Suprapubic skin (tissue), 4 donors: ENCODE results near the gene ZYG11A. TPM values are rescaled to one million over a fixed set of nuclear protein-coding genes. Genes with fewer than 3 reads are reported as not detected.

Experiments
- DNase-seq, 2 donors: peaks; one replicate each; pipeline ENCODE4 v3.0.0-alpha.2; 2019; ENCODE audit warnings: low spot score in 2 of 2
- H3K27ac ChIP-seq: fragments of 200-600 bp; sonication (generic); one replicate; pipeline ENCODE4 v1.5.1; 2019
- H3K27me3 ChIP-seq: fragments of 200-600 bp; sonication (generic); one replicate; pipeline ENCODE4 v1.5.1; 2019
- H3K36me3 ChIP-seq: fragments of 200-600 bp; sonication (generic); one replicate; pipeline ENCODE4 v1.5.1; 2019
- H3K4me1 ChIP-seq: fragments of 200-600 bp; sonication (generic); one replicate; pipeline ENCODE4 v1.5.1; 2019
- H3K4me3 ChIP-seq: fragments of 200-600 bp; sonication (generic); one replicate; pipeline ENCODE4 v1.5.1; 2019; ENCODE audit warnings: mild to moderate bottlenecking
- H3K9me3 ChIP-seq: fragments of 200-600 bp; sonication (generic); one replicate; pipeline ENCODE4 v1.5.1; 2019
- EP300 ChIP-seq: sonication (generic); formaldehyde crosslinking; IDR thresholded peaks from one replicate; pipeline ENCODE4 v1.6.1; 2017; ENCODE audit warnings: antibody characterized with exemption
- POLR2A ChIP-seq, 2 donors: fragments of 450-650 bp; IDR thresholded peaks; one replicate each; pipeline ENCODE4 v1.6.1; 2017; ENCODE audit warnings: antibody characterized with exemption in 2 of 2, mild to moderate bottlenecking in 2 of 2, moderate library complexity in 2 of 2
- POLR2AphosphoS5 ChIP-seq, 3 donors: sonication (generic); formaldehyde crosslinking; IDR thresholded peaks; one replicate each; pipeline ENCODE4 v1.6.1; 2017; ENCODE audit warnings: antibody characterized with exemption in 3 of 3
- WGBS: methylation state at CpG from one replicate; pipeline ENCODE4 v1.1.5; 2018; 5-methylcytosine and 5-hydroxymethylcytosine counted together
- total RNA-seq, 4 donors: library from RNA; depleted of rRNA; stranded (reverse); fragments of >200 nt; gene quantifications; one replicate each; pipeline ENCODE4 v1.1.0, GENCODE V29; 2016
- TF ChIP-seq, protein P1 (sequence below), 2 donors: fragments of 200-600 bp in 1 of 2; fragments of 450-650 bp in 1 of 2; sonication (generic) in 1 of 2; IDR thresholded peaks; one replicate each; pipeline ENCODE4 v1.5.1; 2016 to 2019; ENCODE audit warnings: antibody characterized with exemption in 2 of 2, mild to moderate bottlenecking in 1 of 2, moderate library complexity in 1 of 2

ZYG11A gene
- total RNA-seq, 4 donors from 2014 or later = 0.26 TPM; not detected in 3

DNA sequence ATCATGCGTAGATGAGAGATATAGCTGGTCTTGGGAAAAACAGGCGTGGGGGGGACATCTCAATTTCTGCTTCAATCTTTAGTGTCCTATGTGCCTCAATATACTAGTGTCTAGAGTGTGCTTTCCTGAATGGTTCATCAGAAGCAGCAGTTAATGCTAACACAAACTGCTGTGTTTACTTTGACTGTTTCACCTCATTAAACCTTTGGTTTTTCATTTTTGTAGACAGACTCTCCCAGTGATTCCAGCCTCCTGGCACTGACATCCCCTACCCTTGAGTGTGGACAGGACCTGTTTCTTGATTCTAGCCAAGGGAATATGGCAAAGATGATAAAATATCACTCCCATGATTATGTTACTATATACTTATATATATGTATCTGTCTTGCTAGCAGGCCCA is 37.6 kb downstream of the ZYG11A start:
- Histone ChIP-seq H3K4me1 (no peaks in the 10 kb centered on the region), H3K9me3 (no peaks in the 10 kb centered on the region), H3K27ac (no peak overlapping the region), H3K27me3 (no peaks in the 10 kb centered on the region), H3K36me3 (no peaks in the 10 kb centered on the region), H3K4me3 (no peak overlapping the region)
- 94% methylated on average over 2 of the region's 2 CpGs for WGBS
- no peak for DNase-seq
- TF ChIP-seq POLR2AphosphoS5 (IDR thresholded peaks at IDR 0.05) (no peak), POLR2A (IDR thresholded peaks at IDR 0.05) (no peak), EP300 (no peak)
- TF ChIP-seq, protein P1, sequence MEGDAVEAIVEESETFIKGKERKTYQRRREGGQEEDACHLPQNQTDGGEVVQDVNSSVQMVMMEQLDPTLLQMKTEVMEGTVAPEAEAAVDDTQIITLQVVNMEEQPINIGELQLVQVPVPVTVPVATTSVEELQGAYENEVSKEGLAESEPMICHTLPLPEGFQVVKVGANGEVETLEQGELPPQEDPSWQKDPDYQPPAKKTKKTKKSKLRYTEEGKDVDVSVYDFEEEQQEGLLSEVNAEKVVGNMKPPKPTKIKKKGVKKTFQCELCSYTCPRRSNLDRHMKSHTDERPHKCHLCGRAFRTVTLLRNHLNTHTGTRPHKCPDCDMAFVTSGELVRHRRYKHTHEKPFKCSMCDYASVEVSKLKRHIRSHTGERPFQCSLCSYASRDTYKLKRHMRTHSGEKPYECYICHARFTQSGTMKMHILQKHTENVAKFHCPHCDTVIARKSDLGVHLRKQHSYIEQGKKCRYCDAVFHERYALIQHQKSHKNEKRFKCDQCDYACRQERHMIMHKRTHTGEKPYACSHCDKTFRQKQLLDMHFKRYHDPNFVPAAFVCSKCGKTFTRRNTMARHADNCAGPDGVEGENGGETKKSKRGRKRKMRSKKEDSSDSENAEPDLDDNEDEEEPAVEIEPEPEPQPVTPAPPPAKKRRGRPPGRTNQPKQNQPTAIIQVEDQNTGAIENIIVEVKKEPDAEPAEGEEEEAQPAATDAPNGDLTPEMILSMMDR (IDR thresholded peaks at IDR 0.05) = no peak

DNA sequence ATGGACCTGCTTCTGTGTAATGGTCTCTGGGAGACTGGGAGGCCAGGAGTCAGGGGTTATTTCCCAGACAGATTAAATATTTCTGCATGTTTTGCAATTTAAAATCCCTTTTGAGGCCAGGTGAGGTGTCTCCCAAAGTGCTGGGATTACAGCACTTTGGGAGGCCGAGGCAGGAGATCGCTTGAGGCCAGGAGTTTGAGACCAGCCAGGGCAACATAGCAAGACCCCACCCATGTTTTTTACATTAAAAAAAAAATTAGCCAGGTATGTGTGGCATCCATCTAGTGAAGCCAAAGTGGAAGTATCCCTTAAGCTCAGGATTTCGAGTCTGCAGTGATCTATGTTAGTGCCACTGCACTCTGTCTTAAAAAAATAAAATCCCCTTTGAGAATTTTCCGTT is 44.9 kb downstream of the ZYG11A start:
- WGBS = 86% methylated on average over 4 of the region's 4 CpGs
- no peaks in the 10 kb centered on the region for H3K36me3 ChIP-seq
- TF ChIP-seq POLR2A (IDR thresholded peaks at IDR 0.05) = no peak
- TF ChIP-seq POLR2AphosphoS5 (IDR thresholded peaks at IDR 0.05) = no peak
- TF ChIP-seq EP300 = no peak
- TF ChIP-seq, protein P1 (IDR thresholded peaks at IDR 0.05) = no peak
- no peaks in the 10 kb centered on the region for H3K4me1 ChIP-seq
- no peak overlapping the region for H3K27ac ChIP-seq
- no peak for DNase-seq
- H3K27me3 ChIP-seq = no peaks in the 10 kb centered on the region
- H3K4me3 ChIP-seq = no peak overlapping the region
- H3K9me3 ChIP-seq = no peaks in the 10 kb centered on the region

DNA sequence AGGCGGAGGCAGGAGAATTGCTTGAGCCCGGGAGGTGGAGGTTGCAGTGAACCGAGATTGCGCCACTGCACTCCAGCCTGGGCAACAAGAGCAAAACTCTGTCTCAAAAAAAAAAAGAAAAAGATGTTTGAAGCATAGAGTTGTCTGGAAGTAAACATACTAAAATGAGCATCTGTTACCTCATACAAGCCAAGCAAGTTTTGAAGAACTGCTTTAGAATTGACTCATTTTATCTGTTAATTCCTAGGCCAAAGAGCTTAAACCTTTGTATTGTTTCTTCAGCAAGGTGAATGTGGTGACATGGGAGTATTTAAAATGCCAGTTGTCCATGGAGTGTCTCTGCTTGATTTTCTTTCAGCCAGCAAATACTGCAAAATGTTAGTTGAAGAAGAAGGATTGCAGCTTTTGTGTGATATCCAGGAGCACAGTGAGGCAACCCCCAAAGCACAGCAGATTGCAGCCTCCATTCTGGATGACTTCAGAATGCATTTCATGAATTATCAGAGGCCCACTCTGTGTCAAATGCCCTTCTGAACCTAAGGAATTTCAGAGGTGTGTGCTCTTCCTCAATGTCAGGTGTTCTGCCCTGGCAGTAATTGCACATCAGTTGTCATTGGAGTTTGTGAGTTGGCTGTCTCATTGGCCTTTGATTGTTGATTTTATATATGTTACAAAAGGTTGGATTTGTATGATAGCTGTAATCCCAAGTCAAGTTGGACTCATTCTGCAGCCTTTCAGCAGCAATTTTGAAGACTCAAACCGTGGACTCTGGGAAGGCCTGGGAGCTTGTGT is 50.1 kb downstream of the ZYG11A start:
- H3K27ac ChIP-seq = no peak overlapping the region
- WGBS = 92% methylated on average over 5 of the region's 5 CpGs
- DNase-seq = no peak

DNA sequence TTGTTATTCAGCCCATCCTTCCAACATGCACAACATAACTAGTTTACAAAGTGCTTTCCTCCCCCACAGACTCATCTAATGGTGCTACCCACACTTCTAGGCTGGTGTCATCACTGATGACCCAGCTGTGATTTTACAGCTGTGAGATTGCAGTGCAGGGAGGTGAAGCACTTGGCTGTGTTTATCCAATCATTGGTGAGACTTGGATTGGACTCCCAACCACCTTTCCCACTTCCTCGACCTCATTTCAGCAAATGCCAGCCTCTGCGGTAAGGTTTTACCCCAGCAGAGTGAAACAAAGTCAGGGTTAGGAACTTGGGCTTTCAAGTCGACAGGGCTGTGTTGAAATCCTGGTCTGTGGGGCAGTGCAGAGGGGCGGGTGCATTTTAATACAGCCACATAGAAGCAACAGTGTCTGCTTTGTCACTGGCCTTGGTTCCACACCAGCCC is 56.9 kb downstream of the ZYG11A start:
- TF ChIP-seq POLR2AphosphoS5 (IDR thresholded peaks at IDR 0.05) = no peak
- TF ChIP-seq EP300 = no peak
- TF ChIP-seq POLR2A (IDR thresholded peaks at IDR 0.05) = no peak
- TF ChIP-seq, protein P1 (IDR thresholded peaks at IDR 0.05) = no peak
- Histone ChIP-seq H3K27ac (no peak overlapping the region), H3K9me3 (no peaks in the 10 kb centered on the region), H3K27me3 (no peaks in the 10 kb centered on the region), H3K36me3 (peaks cover 20% of the 10 kb centered on the region), H3K4me1 (no peaks in the 10 kb centered on the region), H3K4me3 (no peak overlapping the region)
- DNase-seq = no peak
- 57% methylated on average over 4 of the region's 4 CpGs for WGBS

More for the DNA sequence above, 50.1 kb downstream of the ZYG11A start:
- no peaks in the 10 kb centered on the region for H3K4me1 ChIP-seq
- TF ChIP-seq POLR2AphosphoS5 (IDR thresholded peaks at IDR 0.05) (no peak), POLR2A (IDR thresholded peaks at IDR 0.05) (no peak), EP300 (no peak)
- TF ChIP-seq, protein P1 (IDR thresholded peaks at IDR 0.05) = no peak
- no peak overlapping the region for H3K4me3 ChIP-seq
- no peaks in the 10 kb centered on the region for H3K27me3 ChIP-seq
- peaks cover 8% of the 10 kb centered on the region for H3K36me3 ChIP-seq
- no peaks in the 10 kb centered on the region for H3K9me3 ChIP-seq

DNA sequence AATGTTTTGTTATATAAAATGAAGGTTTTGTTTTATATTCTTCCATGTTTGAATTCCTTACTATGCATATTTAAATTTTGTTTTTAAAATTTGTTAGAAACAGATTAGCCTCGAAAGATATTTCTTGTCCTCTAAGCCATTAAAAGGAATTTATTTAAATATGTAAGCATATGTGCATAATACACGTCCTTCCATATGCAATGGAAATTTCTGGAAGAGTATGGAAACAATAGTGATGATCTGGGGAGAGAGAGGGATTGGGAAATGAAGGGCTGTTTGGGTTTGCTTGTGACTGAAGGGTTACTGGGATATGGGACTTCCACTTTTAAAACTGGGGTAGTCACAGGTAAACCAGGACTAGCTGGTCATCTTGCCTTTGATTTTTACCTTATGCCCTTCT is 57.8 kb downstream of the ZYG11A start:
- Histone ChIP-seq H3K36me3 (peaks cover 29% of the 10 kb centered on the region), H3K27me3 (no peaks in the 10 kb centered on the region), H3K27ac (no peak overlapping the region), H3K9me3 (no peaks in the 10 kb centered on the region), H3K4me3 (no peak overlapping the region), H3K4me1 (no peaks in the 10 kb centered on the region)
- WGBS = 85% methylated on average over 2 of the region's 2 CpGs
- no peak for DNase-seq
- no peak for TF ChIP-seq POLR2AphosphoS5 (IDR thresholded peaks at IDR 0.05)
- TF ChIP-seq EP300 = no peak
- TF ChIP-seq POLR2A (IDR thresholded peaks at IDR 0.05) = no peak
- TF ChIP-seq, protein P1 (IDR thresholded peaks at IDR 0.05) = no peak
